Mammary epithelial cell (primary cell): Measurements from ENCODE around the gene GRID2.

Source experiments
- EZH2 ChIP-seq: IDR thresholded peaks from 2 replicates; pipeline ENCODE4 v1.6.1; 2012; ENCODE audit warnings: low read length, inconsistent platforms, borderline replicate concordance
- TF ChIP-seq, protein P1 (sequence below), 2 donors: IDR thresholded peaks in 1 of 2; conservative IDR thresholded peaks in 1 of 2; 2 replicates each; pipeline ENCODE4 v1.5.1; 2011 to 2012; ENCODE audit warnings: inconsistent platforms in 2 of 2, low read length in 2 of 2, mild to moderate bottlenecking in 2 of 2, control low read depth in 1 of 2, low read depth in 1 of 2; ENCODE audit not compliant: insufficient read depth in 1 of 2; ENCODE audit errors: extremely low read depth in 1 of 2

DNA sequence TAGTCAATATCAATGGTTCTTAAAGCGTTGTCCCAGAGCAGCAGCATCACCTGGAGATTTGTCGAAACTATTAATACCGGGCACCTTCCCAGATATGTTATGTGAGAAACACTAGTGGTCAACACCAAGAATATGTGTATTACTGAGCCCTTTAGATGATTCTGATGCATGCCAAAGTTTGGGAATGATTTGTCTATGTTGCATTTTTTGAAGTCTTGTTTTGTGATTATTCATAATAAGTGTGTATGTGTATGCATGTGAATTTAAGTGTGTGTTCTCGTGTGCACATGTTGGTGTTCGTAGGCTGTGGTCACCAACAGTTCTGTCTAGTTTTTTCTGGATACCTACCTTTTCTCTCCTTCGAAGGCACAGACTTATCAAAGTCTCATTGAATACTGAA, 749.4 kb downstream of the GRID2 start:
- TF ChIP-seq, protein P1, sequence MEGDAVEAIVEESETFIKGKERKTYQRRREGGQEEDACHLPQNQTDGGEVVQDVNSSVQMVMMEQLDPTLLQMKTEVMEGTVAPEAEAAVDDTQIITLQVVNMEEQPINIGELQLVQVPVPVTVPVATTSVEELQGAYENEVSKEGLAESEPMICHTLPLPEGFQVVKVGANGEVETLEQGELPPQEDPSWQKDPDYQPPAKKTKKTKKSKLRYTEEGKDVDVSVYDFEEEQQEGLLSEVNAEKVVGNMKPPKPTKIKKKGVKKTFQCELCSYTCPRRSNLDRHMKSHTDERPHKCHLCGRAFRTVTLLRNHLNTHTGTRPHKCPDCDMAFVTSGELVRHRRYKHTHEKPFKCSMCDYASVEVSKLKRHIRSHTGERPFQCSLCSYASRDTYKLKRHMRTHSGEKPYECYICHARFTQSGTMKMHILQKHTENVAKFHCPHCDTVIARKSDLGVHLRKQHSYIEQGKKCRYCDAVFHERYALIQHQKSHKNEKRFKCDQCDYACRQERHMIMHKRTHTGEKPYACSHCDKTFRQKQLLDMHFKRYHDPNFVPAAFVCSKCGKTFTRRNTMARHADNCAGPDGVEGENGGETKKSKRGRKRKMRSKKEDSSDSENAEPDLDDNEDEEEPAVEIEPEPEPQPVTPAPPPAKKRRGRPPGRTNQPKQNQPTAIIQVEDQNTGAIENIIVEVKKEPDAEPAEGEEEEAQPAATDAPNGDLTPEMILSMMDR (conservative IDR thresholded peaks at IDR 0.05 in 1 of 2, IDR thresholded peaks at IDR 0.05 in 1 of 2; ENCODE audit: extremely low read depth in 1 of 2, insufficient read depth in 1 of 2, low read depth in 1 of 2, low read length in 2 of 2) = no peak
- TF ChIP-seq EZH2 = no peak
